Measurements from ENCODE around the gene IRX6. TPM values are rescaled to one million over a fixed set of nuclear protein-coding genes. Genes with fewer than 3 reads are reported as not detected.

Gene IRX6
- total and polyA plus RNA-seq, 2 of the 13 experiments (the other 11 are each of a cell fraction or from before 2014, with no cell fraction given): not detected

GRCh38 chr16:55370762-55371482, 46.9 kb downstream of the IRX6 start (continued):
- TF ChIP-seq ZNF280D (CRISPR knock-in tag; IDR thresholded peaks at IDR 0.05) (no peak), NFIC (IDR thresholded peaks at IDR 0.05; ENCODE audit: low read length) (no peak), EZH2 (conservative IDR thresholded peaks at IDR 0.05; ENCODE audit: low read depth, low read length) (peak; percentile 98), ZBTB34 (CRISPR knock-in tag; IDR thresholded peaks at IDR 0.05) (no peak), ZNF724P (CRISPR knock-in tag; IDR thresholded peaks at IDR 0.05; ENCODE audit: borderline replicate concordance) (no peak), ISL2 (CRISPR knock-in tag; IDR thresholded peaks at IDR 0.05) (no peak), ZFP62 (CRISPR knock-in tag; IDR thresholded peaks at IDR 0.05) (no peak), TFE3 (CRISPR knock-in tag; IDR thresholded peaks at IDR 0.05) (no peak)

Data from HepG2 (cell line).